ENCODE results near the gene GART. TPM values are rescaled to one million over a fixed set of nuclear protein-coding genes. Genes with fewer than 3 reads are reported as not detected.

GART gene
- polyA plus RNA-seq, 1 donor (not counting 4 experiments of a cell fraction or from before 2014, with no cell fraction given): 50.3 TPM

DNA sequence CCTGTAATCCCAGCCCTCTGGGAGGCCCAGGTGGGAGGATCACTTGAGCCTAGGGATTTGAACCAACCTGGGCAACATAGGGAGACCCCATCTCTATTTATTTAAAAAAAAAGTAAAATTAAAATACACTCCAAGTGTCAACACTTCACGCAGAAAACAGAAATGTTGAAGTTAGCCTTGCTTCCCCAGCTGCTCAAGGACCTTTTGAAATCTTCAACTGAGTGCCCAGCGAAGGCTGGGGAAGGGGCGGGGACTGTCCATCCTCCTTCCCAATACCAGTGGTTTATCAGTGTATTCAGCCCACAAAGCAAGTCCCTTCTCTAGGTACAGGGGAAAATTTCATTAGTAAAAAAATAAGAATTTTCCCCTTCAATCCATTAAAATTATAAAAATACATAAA lies 48.2 kb downstream of the GART start:
- Histone ChIP-seq H3K27me3 (ENCODE audit: control insufficient read depth, extremely low read depth, insufficient read depth, low read length) (peaks cover 3% of the 10 kb centered on the region), H3K9me3 (ENCODE audit: control insufficient read depth, low read depth, low read length) (no peaks in the 10 kb centered on the region), H3K9me1 (ENCODE audit: control insufficient read depth, extremely low read depth, insufficient read depth, low read length) (no peaks in the 10 kb centered on the region), H3K9ac (ENCODE audit: control insufficient read depth, extremely low read depth, insufficient read depth, low read length) (no peak overlapping the region), H3K79me2 (ENCODE audit: control insufficient read depth, insufficient read depth, low read length) (no peaks in the 10 kb centered on the region), H2AFZ (ENCODE audit: control insufficient read depth, low read length) (no peak overlapping the region), H4K20me1 (ENCODE audit: control insufficient read depth, extremely low read depth, insufficient read depth, low read length) (no peaks in the 10 kb centered on the region), H3K4me1 (ENCODE audit: control insufficient read depth, extremely low read depth, insufficient read depth, low read length) (peaks cover 4% of the 10 kb centered on the region), H3K4me3 (ENCODE audit: control insufficient read depth in 2 of 3, extremely low read depth in 1 of 3, insufficient read depth in 2 of 3, low read depth in 1 of 3, low read length in 3 of 3) (no peak overlapping the region), H3K27ac (ENCODE audit: control insufficient read depth, insufficient read depth, low read length) (no peak overlapping the region), H3K36me3 (ENCODE audit: control insufficient read depth in 2 of 2, extremely low read depth in 1 of 2, insufficient read depth in 2 of 2, low read length in 2 of 2) (no peaks in the 10 kb centered on the region), H3K4me2 (ENCODE audit: control insufficient read depth, extremely low read depth, insufficient read depth, low read depth, low read length) (no peak overlapping the region)
- no peak for FAIRE-seq
- TF ChIP-seq, protein P1, sequence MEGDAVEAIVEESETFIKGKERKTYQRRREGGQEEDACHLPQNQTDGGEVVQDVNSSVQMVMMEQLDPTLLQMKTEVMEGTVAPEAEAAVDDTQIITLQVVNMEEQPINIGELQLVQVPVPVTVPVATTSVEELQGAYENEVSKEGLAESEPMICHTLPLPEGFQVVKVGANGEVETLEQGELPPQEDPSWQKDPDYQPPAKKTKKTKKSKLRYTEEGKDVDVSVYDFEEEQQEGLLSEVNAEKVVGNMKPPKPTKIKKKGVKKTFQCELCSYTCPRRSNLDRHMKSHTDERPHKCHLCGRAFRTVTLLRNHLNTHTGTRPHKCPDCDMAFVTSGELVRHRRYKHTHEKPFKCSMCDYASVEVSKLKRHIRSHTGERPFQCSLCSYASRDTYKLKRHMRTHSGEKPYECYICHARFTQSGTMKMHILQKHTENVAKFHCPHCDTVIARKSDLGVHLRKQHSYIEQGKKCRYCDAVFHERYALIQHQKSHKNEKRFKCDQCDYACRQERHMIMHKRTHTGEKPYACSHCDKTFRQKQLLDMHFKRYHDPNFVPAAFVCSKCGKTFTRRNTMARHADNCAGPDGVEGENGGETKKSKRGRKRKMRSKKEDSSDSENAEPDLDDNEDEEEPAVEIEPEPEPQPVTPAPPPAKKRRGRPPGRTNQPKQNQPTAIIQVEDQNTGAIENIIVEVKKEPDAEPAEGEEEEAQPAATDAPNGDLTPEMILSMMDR (optimal IDR thresholded peaks at IDR 0.05 in 1 of 3, IDR thresholded peaks at IDR 0.05 in 1 of 3, conservative IDR thresholded peaks at IDR 0.05 in 1 of 3; ENCODE audit: extremely low read depth in 1 of 3, insufficient read depth in 2 of 3, low read length in 3 of 3): no peak
- TF ChIP-seq EZH2 (IDR thresholded peaks at IDR 0.05; ENCODE audit: low read length): no peak
- no peak for DNase-seq (ENCODE audit: low read depth, low spot score)
- dilution Hi-C loops (cut with MboI; ENCODE audit: extremely low pct_ligation_motif_present, low sequenced_read_pairs): no loop called here

DNA sequence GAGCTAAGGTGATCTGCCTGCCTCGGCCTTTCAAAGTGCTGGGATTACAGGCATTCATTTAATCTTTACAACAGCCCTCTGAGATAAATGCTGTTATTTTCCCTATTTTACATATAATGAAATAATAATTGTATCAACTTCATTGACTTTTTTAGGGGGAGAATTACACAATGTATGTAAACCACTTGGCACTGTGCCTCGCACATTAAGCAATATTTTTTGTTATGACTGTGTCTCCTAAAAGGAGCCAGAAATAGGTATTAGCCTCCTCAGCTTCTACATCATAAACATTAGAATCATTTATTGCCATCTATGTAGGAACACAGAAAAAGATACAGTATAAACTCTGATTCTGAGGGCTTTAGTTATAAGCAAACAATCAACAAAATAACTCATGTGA lies 49.3 kb downstream of the GART start:
- Histone ChIP-seq H3K4me3 (ENCODE audit: control insufficient read depth in 2 of 3, extremely low read depth in 1 of 3, insufficient read depth in 2 of 3, low read depth in 1 of 3, low read length in 3 of 3) (no peak overlapping the region), H3K79me2 (ENCODE audit: control insufficient read depth, insufficient read depth, low read length) (no peaks in the 10 kb centered on the region), H3K9me1 (ENCODE audit: control insufficient read depth, extremely low read depth, insufficient read depth, low read length) (no peaks in the 10 kb centered on the region), H2AFZ (ENCODE audit: control insufficient read depth, low read length) (no peak overlapping the region), H3K27me3 (ENCODE audit: control insufficient read depth, extremely low read depth, insufficient read depth, low read length) (peaks cover 3% of the 10 kb centered on the region), H3K4me1 (ENCODE audit: control insufficient read depth, extremely low read depth, insufficient read depth, low read length) (peaks cover 4% of the 10 kb centered on the region), H3K9ac (ENCODE audit: control insufficient read depth, extremely low read depth, insufficient read depth, low read length) (no peak overlapping the region), H3K9me3 (ENCODE audit: control insufficient read depth, low read depth, low read length) (no peaks in the 10 kb centered on the region), H3K4me2 (ENCODE audit: control insufficient read depth, extremely low read depth, insufficient read depth, low read depth, low read length) (no peak overlapping the region), H4K20me1 (ENCODE audit: control insufficient read depth, extremely low read depth, insufficient read depth, low read length) (no peaks in the 10 kb centered on the region), H3K27ac (ENCODE audit: control insufficient read depth, insufficient read depth, low read length) (no peak overlapping the region), H3K36me3 (ENCODE audit: control insufficient read depth in 2 of 2, extremely low read depth in 1 of 2, insufficient read depth in 2 of 2, low read length in 2 of 2) (no peaks in the 10 kb centered on the region)
- DNase-seq (ENCODE audit: low read depth, low spot score) (no peak), FAIRE-seq (no peak)
- dilution Hi-C loops (cut with MboI; ENCODE audit: extremely low pct_ligation_motif_present, low sequenced_read_pairs): no loop called here
- TF ChIP-seq, protein P1 (optimal IDR thresholded peaks at IDR 0.05 in 1 of 3, IDR thresholded peaks at IDR 0.05 in 1 of 3, conservative IDR thresholded peaks at IDR 0.05 in 1 of 3; ENCODE audit: extremely low read depth in 1 of 3, insufficient read depth in 2 of 3, low read length in 3 of 3): no peak
- TF ChIP-seq EZH2 (IDR thresholded peaks at IDR 0.05; ENCODE audit: low read length): no peak
